ENCODE results near the gene CILP.
A peak's percentile ranks its signal among the peaks of the same experiment; 100 is the strongest.

CILP gene

GRCh38 chr15:65222891-65223290 is 11.6 kb upstream of the CILP start:
- no peak for DNase-seq

DNA sequence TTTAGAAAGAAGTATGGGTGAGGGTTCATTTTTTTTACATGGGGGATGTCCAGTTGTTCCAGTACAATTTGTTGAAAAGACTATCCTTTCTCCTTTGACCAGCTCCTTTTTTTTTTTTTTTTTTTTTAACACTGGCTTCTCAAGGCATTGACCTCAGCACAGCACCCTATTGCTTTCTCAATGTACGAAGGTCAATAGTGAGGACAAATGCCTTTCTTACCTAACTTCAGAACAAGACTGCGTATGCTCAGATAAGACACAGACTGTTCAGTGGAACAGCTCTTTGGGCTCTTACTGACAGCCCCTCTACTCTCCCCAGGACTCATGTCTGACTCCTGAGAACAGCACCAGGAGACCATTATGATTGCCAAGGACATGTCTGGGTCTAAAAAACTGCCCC is 10.4 kb upstream of the CILP start:
- no peak for DNase-seq

- no peak for DNase-seq
These were observed 7.9 kb upstream of the CILP start for GRCh38 chr15:65219137-65219536.

DNA sequence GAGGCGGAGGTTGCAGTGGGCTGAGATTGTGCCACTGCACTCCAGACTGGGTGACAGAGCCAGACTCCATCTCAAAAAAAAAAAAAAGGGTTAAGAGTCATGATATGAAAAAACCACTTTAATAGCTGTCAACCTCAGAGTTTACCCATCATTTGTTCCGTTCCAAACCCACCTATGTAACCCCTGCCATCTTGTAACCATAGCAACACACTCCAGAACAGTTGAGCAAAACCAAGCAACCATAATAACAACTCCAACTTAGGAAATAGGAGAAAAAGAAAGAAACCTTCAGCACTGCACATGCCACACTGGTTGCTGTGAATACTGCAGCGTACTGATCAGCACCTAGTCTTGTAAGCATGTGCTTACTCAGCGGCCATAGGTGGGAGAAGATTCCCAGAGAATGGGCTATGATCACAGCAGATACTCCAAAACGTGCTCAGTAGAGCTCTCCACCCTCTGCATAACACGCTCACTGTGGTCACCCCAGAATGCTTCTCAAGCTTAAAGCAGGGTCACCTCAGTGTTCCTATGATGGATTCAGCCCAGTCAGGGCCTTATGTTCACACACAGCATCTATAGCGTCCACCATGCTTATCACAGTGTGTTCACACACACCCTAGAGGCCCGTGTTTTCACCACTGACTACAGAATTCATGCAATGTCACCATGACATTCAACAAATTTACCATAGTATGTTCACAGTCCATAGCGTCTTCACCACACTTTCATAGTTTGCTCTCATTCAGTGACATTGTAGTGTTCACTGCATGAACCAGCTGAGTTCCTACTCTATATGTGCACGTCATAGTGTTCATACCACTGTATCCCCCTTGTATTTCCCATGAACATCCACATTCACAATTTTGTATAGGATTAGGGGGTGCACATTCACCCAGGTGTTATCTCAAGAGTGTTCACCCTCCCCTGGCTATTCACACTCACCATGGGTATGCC is 6.5 kb upstream of the CILP start:
- DNase-seq: no peak

DNA sequence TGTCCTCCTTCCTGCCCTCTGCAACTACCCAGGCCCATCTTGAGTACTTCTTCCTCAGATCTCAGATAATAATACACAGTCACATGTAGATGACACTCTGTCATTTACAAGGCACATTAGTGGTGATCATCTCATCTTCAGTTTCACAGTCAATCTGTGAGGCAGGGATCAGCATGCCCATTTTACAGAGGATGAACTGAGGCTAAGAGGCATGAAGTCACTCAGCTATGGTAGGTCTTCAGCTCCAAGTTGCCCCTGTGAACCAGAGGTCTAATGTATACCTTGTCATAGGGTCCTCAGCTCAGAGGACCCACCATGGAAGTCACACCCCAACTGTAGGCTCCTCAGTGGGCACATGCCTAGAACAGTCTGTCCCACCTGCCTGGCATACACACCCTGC is 4.2 kb upstream of the CILP start:
- no peak for DNase-seq

- DNase-seq: no peak
These were observed 2.7 kb upstream of the CILP start for GRCh38 chr15:65214010-65214409.

- no peak for DNase-seq
These were observed 2.0 kb upstream of the CILP start for GRCh38 chr15:65213241-65213640.

- DNase-seq: no peak
These were observed 824 bp upstream of the CILP start for GRCh38 chr15:65212097-65212496.

DNA sequence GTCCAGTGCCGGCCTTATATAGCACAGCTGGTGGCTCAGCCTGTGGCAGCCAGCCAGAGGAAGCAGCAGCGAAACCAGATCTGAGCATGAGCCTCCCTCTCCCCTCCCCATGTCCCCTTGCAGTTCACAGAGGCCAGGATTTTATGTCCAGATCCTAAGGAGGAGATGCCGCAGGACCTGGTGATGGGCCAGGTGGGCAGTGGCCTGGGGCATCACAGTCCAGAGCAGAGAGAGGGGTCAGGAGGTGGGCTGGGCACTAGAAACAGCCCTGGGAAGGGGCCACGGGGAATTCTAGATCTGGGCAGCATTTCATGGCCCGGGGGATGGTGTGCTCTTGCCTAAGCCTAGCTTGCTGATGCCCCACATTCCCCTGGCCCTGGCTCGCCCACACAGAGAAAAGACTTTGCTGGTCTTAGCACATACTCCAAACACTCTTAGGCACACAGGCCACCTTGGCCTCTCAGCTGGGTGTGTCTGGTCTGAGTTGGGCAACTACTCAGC is 259 bp upstream of the CILP start:
- peak; percentile 70 for DNase-seq

DNA sequence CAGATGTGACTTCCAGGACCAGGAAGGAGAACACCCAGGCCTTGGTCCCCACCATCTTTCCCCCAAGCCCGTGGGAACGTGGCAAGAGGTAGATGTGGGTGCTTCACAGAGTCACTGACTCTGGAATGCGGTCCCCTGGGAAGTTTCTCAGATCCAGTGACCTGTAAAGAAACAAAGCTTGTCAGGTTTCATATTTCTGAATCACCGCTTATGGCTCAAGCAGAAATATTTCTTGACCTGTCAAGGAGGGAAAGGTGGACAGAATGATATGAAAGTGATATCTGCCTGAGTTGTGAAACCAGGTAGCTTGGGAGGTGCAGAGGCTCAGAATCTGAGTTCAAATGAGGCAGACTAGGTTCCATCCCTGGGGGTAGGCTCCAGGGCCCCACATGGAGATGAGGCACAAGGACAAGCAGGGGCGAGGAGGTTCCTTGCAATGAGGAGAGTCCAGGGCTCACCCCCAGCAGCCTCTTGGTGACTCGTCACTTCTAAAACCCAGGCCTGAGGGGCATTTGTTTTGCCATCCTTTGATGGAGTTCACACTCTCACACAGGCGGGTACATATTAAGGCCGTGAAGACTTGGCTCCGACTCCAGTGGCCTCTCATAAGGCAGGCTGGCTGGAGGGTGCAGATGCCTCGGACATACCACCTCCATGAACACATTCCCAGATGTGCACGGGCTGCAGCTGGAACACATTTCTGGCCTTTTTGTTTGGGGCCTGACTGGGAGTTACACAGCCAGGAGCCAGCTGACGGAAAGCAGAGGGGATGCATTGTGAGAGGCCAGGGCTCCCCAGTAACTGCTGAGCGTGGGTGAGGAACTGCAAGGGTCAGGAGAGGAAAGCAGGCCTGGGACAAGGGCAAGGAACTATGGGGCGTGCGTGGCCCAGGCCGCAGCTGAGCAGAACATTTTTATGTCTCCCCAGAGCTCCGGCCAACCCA is 1.3 kb downstream of the CILP start:
- peak; percentile 27 for DNase-seq

DNA sequence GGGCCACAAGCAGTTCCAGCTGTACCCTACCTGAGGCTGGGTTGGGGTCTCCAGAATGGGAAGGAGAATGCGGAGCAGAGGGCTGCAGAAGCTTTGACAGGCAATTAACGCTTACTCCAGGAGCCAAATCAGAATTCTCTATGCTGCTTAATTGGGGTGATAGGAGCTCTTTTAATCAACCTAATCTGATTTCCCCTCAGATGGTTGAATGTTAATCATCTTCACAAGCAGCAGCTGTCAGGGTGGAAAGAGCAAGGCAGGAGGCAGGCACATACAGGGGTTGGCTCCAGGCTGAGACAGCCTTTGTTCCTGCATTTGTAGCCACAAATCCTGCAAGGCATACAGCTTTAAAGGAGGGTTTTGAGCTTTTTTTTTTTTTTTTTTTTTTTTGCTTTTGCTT is 2.6 kb downstream of the CILP start:
- no peak for DNase-seq

DNA sequence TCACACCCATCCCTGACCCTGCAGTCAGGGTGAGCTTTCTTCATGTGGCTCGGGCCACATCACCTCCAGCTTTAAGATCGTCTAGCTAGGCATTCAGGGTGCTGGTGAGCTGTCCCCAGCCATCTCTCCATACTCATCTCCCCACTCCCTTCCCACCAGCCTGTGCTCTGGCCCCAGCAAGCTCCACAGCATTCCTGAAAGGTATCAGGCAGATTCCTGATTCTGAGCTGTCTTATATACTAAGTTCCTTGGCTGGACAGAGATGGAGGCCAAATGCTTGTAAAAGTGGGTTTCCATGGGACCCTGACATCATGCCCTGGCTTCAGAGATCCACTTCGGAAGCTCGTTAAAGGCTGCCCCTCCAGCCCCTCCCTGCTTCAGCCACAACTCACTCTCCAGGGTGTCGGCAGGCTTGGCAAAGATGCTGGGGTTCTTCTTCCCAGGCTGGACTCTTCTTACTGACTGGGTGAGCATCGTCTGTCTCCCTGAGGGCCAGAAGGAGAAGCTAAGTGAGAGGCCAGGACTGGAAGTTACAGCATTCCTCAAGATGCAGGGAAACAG is 3.9 kb downstream of the CILP start:
- DNase-seq: no peak

DNA sequence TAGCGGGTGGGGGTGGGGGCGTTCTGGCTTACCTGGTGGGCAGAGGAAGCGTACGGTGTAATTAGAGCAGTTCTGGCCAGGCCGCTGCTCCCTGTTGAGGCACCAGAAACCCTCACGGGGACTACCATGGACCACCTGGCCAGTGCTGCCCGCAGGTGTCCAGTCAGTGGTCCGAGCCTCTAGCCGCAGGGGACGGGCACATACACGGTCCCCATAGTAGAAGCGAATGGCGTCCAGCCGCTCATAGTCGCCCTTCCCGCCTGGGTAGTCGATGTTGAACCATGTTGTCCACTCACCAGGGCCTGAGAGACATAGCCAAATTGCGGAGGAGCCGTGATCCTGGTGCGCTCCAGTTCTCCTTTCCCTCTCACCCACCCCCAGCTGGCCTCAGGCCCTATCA is 4.5 kb downstream of the CILP start:
- no peak for DNase-seq

GRCh38 chr15:65204931-65205660 is 6.2 kb downstream of the CILP start:
- DNase-seq: no peak

DNA sequence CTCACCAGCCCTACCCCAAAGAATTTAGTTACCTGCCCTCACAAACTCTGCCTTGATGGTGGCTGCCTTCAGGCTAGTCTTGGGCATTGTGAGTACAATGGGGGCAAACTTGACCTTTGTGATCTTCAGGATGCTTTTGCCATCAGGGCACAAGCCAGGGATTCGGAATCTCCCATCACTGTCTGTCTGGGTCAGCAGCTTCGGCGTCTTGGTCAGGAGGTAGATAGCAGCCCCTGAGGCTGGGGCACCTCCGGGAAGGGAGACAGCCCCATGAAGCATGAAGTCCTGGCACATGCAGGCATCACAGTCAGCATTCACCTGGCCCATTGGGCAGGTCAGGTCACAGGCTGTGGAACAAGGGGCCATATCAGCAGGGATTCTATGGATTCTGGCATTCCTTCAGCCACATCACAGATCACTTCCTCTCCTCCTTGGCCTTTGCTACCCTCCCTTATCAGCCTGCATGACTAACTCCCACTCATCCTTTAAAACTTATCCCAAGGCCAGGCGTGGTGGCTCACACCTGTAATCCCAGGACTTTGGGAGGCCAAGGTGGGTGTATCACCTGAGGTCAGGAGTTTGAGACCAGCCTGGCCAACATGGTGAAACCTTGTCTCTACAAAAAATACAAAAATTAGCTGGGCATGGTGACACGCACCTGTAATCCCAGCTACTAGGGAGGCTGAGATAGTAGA is 6.9 kb downstream of the CILP start:
- DNase-seq: no peak

GRCh38 chr15:65201918-65202317 is 9.4 kb downstream of the CILP start:
- no peak for DNase-seq

- no peak for DNase-seq
These were observed 12.7 kb downstream of the CILP start for GRCh38 chr15:65198571-65198970.

GRCh38 chr15:65197337-65197645 is 14.0 kb downstream of the CILP start:
- DNase-seq: no peak

DNA sequence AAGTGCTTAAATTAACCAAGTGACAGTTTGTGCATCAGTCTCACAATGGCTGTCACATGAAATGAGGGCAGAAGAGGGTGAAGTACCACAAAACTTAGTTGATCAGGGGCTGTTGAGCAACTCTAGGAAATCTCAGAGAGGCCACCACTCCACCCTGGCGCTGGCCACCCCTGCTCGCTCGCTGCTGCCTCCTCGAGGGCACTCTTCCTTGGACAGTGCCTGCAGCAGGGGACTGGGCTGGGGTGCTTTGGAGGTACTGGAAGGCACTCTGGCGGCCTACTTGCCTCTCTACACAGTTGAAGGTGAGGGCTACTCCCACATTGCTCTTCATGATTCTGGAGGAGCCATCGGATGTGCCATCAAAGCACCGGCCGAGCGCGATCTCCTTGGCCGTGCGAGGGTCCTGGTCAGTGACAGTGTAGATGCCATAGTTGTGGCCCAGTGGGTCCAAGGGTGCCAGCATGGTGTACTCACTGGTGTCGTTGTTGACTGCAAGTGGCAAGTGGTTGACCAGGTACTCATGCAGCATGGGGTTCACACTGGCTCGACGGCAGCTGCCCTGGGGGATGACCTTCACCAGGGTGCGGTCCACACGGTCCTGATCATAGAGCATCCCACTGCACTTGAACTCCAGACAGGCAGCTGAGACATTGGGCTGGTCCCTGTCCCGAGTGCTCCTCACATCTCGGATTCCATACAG is 14.5 kb downstream of the CILP start:
- DNase-seq: no peak

GRCh38 chr15:65195548-65195923 is 15.7 kb downstream of the CILP start:
- no peak for DNase-seq
